NCI-H1092 treated with DMSO at 0.1 percent for 48 hours (cell line): ENCODE measurements around the gene ODAD4.
A peak's percentile ranks its signal among the peaks of the same experiment; 100 is the strongest.

Experiments used
- DNase-seq: peaks from one replicate; lab custom pipeline; 2025; lab: John Stamatoyannopoulos, UW

Gene ODAD4

GRCh38 chr17:41930009-41930832 lies at the start of gene ODAD4:
Gene ODAD4 (plus strand): TSS chr17:41930617. CDS start chr17:41930724, 107 bp downstream.
- peak; percentile 93 for DNase-seq

DNA sequence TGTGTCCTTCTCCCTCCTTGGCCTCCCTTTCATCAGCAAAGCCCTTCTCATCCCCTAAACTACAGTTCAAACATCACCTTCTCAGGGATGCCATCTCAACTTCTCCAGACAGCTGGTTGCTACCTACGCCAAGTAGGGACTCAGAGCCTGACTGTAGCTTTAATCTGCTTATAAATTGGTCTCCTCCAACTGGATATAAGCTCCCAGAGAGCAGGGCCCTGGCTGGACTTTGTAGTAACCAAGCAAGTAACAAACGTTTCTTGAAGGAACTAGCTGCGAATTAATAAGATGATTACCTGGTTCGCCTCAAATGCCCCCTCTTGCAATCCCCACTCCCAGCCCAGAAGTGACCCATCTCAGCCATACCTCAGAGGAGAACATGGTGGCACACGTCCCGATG lies 47.7 kb upstream of the ODAD4 start:
- DNase-seq = no peak

DNA sequence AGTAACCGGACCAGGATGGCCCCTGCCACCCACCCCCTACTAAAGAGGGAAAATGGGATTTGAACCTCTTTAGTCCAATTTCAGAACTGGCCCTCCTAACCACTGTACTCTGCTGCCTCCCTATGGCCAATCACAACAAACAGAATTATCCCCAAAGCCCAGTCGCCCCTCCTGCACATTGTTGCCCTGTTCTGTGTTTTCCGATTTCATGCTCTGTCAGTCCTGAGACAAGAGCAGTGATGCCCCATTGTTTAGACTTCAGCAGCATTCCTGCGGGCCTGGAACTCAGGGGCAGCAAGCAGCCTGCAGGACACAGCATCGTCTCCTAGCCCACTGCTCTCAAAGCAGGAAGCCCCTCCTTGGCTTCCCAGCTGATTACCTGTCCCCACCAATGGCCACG lies 44.7 kb upstream of the ODAD4 start:
- no peak for DNase-seq

DNA sequence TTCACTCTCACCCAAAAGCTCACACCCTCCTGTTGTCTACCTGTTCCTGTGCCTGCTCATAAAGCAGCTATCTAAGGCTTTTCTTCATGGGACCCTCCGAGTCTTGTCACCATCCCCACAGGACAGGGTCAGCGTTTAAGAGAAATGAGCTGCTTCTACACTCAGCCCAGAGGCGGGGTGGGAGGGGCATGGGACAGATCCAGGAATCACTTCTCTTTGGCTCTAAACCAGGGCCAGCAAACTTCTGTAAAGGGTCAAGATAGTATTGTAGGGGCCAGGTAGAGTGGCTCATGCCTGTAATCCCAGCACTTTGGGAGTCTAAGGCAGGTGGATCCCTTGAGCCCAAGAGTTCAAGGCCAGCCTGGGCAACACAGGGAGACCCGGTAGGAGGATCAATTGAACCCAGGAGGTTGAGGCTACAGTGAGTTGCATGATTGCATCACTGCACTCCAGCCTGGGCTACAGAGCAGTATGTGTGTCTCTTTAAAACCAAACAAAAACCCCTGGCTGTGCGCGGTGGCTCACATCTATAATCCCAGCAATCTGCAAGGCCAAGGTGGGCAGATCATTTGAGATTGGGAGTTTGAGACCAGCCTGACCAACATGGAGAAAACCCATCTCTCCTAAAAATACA lies 42.0 kb upstream of the ODAD4 start:
- DNase-seq = no peak

DNA sequence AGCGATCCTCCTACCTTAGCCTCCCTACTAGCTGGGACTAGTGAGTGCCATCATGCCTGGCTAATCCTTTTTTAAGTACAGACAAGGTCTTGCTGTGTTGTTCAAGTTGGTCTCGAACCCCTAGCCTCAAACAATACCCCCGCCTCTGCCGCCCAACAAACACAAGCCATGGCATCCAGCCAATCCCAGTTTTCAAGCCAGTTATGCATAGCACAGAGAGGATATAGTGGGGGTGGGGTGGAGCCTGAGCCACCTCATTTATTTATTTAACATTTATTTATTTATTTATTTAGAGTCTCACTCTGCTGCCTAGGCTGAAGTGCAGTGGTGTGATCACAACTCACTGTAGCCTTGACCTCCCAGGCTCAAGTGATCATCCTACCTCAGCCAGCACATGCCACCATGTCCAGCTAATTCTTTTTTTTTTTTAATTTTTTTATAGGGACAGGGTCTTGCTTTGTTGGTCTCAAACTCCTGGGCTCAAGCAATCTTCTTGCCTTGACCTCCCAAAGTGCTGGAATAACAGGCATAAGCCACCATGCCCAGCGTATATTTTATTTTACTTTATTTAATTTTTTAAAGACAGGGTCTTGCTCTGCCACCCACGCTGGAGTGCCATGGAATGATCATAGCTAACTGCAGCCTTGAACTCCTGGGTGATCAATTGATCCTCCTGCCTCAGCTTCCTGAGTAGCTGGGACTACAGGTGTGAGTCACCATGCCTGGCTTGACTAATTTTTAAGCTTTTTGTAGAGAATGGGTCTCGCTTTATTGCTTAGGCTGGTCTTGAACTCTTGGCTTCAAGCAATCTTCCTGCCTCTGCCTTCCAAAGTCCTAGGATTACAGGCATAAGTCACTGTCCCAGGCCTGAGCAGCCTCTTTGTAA lies 39.0 kb upstream of the ODAD4 start:
- no peak for DNase-seq

DNA sequence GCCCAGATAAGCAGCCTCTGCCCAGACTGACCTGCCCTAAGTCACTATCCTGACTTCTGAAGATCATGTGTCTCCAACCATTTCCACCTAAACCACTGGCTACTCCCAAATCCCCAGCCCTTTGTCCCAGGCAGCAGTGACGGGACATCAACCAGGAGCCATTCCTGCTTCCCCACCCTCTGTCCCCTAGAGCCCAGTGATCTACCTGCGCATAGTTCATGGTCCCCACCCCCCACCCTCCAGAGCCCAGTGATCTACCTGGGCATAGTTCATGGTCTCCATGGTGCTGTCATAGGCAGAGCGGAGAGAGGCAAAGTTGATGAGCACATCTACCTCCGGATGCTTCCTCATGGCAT lies 38.4 kb upstream of the ODAD4 start:
- DNase-seq = no peak

DNA sequence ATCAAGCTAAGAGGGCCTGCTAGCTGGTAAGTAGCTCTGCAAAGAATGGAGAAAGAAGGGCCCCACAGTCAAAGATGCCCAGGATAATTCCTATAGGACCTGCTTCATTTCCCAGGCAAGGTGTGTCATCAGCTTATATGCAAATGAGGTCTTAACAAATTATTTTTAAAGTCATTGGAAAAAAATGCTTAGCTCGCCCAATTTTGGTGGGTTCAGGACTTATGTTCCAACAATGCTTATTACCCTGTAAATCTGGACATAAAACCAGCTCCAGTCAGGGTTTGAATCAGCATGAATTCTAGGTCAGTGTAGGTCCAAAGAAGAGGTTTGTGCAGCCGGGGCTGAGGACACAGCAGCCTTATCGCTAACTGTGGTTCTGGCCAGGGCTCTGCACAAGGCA lies 37.0 kb upstream of the ODAD4 start:
- DNase-seq = no peak

- no peak for DNase-seq
Observed at GRCh38 chr17:41894791-41895331, 35.6 kb upstream of the ODAD4 start.

DNA sequence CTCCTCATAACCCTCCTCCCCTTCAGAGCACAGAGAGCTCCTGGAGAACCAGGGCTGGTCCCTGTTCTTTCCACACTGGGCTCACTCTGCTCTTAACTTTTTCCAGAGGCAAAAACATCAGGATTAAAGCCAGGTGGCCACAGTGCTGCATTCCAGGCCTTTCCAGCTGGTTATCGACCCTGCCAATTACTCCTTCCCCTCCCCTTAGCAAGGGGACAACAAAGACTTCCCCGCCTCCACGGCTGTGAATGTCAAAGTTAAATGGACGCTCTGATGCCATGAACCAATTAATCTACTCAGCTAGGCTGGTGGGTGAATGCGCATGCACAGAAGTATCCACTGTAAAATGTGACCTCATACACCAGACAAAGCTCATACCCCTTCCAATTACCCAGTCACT lies 34.8 kb upstream of the ODAD4 start:
- DNase-seq = no peak

- no peak for DNase-seq
Observed at GRCh38 chr17:41896726-41897125, 33.7 kb upstream of the ODAD4 start.

- DNase-seq = no peak
Observed at GRCh38 chr17:41901646-41902045, 28.8 kb upstream of the ODAD4 start.

DNA sequence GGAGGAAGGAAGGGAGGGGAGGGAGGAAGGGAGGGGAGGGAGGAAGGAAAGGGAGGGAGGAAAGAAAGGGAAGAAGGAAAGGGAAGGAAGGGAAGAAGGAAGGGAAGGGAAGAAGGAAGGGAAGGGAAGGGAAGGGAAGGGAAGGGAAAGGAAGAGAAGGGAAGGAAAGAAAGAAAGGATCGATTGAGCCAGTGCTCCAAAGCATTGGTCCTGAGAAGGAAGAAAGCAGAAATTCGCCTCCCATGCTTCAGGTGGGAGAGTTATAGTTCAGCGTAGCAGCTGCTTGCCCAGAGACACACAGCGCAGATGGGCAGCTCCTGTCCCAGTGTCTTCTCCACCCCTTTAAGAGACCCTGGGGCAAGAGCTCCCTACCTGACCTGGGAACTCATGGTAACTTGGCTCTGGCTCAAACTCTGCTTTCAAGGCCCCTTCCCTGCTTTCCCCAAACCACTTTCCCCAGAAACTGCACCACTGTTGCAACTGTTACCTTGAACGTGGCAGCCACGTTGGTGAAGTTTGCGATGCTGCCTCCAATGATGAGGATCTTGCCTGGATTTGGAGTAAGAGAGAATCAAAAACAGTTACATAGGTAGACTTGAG lies 26.1 kb upstream of the ODAD4 start:
- DNase-seq = no peak

- no peak for DNase-seq
Observed at GRCh38 chr17:41905172-41905571, 25.2 kb upstream of the ODAD4 start.

GRCh38 chr17:41906465-41907184 lies 23.8 kb upstream of the ODAD4 start:
- DNase-seq = no peak

- DNase-seq = peak; percentile 58
Observed at GRCh38 chr17:41907185-41907556, 23.2 kb upstream of the ODAD4 start.

- DNase-seq = no peak
Observed at GRCh38 chr17:41907633-41908539, 22.5 kb upstream of the ODAD4 start.

DNA sequence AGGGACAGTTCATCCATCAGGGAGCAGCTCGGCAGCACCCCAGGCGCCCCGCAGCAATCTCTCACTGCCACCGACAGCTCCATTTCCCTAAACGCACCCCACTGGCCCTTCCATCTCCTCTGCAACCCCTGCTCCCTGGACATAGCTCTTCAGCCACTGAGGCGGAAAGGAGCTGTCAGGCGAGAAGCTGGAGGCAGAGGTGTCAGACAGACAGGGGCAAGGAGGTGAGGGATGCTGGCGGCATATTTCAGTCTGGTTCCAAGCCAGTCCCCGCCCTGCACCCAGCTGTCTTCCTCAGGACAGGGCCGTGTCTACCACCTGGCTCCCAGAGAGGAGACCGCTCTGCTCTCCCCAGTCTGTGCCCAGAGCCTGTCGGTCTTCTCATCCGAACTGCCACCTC lies 21.3 kb upstream of the ODAD4 start:
- no peak for DNase-seq

GRCh38 chr17:41910701-41911391 lies 19.6 kb upstream of the ODAD4 start:
- no peak for DNase-seq

- no peak for DNase-seq
Observed at GRCh38 chr17:41912925-41913324, 17.5 kb upstream of the ODAD4 start.

- no peak for DNase-seq
Observed at GRCh38 chr17:41913798-41914197, 16.6 kb upstream of the ODAD4 start.
